HG03103 (cell line): ENCODE data around the gene IL34.
"Not testable (repeated sequence)": the region's sequence is repeated elsewhere in the genome, so short reads cannot be mapped to it uniquely, and the experiment has no call there.

Experiments
- ATAC-seq: cut with Tn5 transposase; IDR thresholded peaks from one replicate; pipeline ENCODE4 v1.9.1; 2021; ENCODE audit warnings: low read depth; ENCODE audit not compliant: unreplicated experiment

Gene IL34

DNA sequence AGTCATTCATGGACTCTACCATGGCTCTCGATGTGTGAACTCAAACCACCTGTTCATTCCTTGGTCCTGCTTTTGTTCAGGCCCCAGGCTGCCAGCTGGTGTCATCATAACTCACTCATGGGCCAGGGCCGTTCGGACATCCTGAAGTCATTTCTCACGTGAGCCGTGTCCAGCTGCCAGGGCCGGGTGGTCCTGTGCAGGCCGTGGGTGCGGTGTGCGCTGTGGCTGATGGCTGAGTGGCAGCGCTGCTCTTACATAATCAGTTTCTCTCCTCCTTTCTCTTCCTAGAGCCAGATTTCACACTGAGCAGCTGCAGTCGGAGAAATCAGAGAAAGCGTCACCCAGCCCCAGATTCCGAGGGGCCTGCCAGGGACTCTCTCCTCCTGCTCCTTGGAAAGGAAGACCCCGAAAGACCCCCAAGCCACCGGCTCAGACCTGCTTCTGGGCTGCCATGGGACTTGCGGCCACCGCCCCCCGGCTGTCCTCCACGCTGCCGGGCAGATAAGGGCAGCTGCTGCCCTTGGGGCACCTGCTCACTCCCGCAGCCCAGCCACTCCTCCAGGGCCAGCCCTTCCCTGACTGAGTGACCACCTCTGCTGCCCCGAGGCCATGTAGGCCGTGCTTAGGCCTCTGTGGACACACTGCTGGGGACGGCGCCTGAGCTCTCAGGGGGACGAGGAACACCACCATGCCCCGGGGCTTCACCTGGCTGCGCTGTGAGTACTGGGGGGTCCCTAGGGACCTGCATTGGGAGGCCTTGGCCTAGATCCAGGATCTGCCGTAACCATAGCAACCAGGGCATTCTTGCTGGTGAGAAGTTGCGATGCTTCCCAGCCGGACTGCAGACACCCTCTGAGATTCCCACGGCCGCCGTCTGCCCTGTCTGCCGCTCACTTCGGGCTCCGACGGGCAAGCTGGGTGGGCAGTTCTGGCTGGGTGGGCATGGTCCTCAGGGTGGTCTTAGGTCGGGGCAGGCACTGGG is at the start of gene IL34:
IL34 (plus strand) TSS at position 300 of the 982 bp plus-strand sequence; CDS start at position 689, 389 bp downstream.
- no peak for ATAC-seq

DNA sequence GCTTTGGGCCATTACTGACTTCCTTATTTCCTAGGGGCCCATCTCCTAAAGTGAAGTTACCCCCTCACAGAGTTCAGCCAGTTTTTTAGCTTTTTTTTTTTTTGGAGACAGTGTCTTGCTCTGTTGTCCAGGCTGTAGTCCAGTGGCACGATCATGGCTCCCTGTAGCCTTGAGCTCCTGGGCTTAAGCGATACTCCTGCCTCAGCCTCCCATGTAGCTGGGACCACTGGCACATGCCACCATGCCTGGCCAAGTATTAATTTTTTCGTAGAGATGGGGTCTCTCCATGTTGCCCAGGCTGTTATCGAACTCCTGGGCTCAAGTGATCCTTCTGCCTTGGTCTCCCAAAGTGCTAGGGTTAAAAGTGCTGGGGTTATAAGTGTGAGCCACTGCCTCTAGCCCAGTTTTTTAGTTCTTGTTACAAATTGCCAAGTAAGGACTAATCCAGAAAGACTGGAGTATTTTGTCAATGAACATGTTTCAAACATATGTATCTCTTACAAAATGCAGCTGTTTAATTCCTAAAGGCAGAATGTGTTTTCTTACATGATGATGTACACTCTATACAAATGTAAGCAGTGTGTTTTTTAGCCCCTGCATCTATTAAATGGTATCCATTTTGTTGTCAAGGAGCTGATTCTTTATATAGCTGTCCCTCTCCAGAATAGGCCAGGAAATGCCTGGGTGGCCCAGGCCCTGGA is 49.1 kb upstream of the IL34 start:
- no peak for ATAC-seq

DNA sequence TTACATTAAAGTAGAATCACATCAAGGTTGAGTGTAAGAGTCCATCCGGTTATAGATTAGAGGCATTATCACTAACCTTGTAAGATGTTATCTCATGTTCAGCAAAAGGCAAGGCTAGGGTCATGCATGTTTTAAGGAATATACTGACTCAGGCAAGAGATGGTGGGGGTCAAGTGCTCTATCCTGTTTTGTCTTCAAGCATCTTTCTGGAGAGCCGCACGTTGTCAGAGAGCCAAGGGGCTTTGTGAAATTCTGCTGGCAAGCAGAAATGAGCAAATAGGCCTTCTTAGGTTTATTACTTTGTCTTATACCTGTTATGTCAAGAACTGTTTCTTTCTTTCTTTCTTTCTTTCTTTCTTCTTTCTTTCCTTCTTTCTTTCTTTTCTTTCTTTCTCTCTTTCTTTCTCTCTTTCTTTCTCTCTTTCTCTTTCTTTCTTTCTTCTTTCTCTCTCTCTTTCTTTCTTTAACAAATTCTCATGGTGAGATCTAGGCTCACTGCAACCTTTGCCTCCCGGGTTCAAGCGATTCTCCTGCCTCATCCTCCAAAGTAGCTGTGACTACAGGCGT is 47.3 kb upstream of the IL34 start:
- no peak for ATAC-seq

DNA sequence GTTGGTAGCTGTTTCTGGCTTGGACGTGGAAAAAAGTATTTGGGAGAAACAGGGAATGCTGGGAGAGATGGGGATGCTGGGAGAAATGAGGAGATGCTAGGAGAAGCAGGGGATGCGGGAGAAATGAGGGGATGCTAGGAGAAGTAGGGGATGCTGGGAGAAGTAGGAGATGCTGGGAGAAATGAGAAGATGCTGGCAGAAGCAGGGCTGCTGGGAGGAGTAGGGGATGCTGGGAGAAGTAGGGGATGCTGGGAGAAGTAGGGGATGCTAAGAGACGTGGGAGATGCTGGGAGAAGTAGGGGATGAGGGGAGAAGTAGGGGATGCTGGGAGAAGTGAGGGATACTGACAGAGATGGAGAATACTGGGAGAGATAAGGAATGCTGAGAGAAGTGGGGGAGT is 45.6 kb upstream of the IL34 start:
- no peak for ATAC-seq

DNA sequence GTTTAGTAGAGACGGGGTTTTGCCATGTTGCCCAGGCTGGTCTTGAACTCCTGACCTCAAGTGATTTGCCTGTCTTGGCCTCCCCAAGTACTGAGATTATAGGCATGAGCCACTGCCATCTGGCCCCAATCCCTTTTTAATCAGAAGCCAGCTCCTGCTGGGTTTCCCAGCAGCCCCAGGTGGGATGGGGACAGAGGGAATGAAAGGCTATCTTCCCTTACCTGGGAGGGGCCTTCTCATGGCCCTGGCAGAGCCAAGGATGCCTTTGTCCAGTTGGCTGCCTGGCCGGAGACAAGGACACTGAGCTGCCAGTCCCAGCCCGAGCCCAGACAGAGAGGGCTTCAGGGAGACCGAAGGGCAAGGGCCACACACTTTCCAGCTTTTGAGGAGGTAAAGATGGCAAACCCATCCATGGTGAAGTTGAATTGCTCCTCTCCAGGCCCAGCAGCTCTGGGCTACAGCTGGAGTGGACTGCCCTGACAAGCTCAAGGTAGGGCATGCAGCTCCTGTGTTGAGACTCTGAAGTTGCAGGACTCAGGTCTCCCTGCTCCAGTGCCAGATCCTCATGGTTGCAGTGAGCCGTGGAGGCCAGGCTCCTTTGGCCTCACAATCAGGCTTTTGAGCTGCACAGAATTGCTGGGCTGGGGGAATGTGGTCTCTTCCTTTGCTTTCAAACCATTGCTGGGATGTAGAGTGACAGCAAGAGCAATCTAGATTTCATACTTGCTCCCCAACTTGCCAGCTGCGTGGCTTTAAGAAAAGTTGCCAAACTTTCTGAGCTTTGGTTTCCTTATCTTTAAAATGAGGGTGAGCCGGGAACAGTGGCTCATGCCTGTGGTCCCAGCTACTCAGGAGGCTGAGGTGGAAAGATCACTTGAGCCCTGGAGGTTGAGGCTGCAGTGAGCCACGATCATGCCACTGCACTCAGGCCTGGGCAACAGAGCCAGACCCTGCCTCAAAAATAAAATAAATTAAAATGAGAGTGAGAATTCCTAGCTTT is 44.5 kb upstream of the IL34 start:
- no peak for ATAC-seq

DNA sequence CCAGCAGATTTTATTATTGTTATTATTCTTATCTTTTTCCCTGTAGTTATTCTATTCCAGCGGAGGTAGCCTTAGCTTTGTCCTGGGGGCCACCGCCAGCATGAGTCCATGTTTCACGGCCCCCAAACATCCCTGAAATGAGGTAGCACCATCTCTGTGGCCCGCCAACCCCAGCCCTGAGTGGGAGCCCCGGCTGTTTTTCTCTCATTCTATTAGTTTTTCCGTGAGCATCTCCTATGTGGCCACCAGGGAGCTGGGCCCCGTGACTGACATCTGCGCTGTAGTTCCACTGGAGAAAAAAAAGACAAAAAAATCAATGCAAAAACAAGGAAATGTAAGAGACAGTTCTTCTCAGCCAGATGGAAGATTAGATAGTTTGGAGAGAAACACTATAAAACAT is 43.5 kb upstream of the IL34 start:
- no peak for ATAC-seq

DNA sequence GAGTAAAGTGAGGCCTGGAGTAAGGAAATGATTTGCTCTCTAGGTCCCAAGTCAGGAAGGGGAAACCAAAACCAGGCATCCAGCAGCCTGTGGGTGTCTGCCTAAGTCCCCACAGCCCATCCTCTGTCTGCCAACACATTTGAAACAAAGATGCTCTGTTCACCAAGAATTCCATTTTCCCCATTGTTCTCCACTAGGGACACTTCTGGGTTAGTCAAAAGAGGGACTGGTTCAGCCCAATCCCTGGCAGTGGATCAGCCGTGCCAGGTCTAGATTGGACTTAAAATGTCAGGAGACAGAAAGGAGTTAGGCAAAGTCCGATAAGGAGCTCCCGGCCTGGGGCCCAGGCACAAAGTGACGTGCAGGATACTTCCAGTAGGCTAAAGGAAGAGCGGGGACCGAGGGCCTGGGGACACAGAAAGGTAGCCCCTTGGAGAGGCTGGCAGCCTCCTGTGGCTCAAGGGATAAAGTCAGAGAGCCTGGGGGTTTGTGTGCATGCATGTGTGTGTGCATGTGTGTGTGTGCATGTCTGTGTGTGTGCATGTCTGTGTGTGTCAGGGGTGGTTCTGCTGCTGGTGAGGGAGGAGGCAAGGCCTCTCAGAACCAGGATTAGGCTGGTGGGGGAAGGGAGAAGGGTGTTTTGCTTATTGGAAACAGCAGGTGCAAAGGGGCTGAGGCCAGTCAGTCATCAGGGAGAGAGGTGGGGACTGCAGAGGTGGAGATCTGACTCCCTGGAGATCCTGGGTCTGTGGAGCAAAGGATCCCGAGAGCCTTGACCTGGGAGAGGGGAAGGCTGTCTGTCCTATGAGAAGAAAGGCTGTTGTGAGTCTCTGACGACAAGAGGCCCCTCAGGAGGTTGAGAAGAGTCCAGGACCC is 41.7 kb upstream of the IL34 start:
- no peak for ATAC-seq

DNA sequence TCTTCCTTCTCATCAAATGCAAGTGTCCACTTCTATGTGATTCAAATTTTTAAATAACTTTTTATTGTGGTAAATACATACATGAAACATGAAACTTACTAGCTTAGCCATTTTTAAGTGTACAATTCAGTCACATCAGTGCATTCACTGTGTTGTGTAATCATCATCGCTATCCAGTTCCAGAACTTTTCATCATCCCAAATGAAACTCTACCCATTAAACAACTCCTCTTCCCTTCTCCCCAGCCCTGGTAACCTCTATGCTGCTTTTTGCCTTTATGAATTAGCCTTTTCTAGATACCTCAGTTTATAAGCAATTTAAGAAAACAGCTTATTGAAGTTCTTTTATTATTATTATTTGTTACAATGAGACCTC is 41.1 kb upstream of the IL34 start:
- no peak for ATAC-seq

DNA sequence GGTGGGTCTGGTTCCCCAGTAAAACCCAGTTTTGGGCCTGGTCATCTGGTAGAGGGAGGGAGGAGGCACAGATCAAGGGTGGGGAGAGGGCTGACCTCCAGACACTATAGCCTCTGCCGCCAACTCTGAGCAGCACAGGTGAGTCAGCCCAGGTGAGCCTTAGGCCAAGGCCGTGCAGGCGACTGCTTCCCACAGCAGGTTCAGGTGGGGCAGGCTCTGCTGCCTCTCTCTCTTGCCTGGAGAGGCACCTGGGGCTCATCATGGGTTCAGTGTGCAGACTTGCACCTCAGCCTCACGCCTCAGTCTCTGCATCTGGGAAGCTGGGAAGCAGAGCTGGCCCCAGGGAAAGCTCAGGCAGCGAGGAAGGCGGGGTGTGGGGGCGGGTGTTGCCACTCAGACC is 37.8 kb upstream of the IL34 start:
- ATAC-seq: no peak

DNA sequence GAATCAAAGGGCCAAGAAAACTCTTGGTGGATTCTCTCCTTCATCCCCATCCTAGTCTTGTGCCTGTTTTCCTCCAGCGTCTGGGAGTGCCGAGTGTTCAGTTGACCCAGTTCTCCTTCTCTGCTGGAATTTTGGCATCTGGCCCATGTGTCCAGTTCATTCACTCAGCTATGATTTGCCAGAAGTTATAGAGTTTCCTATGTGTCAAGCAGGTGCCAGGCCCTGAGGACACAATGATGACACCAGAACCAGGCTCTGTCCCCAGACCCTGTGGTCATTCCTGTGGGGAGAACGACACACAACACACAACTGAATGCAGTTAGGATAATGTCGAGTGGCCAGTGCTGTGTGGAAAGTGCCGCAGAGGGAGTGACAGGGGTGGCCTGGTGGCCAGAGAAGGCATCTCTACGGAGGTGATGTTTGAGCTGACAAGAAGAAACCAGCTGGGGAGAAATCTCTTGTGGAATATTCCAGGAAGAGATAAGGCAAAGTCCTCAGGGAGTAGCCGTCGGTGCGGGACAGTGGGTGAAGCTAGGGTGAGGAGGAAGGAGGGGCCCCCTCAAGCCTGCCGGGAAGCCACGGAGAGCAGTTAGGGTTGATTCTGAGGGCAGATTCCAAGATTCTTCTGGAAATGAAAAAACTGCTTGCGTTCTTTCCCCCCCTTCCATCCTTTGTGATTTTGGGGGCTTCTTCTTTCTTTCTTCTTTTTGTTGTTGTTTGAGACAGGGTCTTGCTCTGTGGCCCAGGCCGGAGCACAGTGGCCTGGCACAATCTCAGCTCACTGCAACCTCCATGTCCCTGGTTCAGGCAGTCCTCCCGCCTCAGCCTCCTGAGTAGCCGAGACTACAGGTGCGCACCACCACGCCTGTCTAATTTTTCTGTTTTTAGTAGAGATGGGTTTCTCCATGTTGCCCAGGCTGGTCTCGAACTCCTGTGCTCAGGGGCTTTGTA is 35.8 kb upstream of the IL34 start:
- no peak for ATAC-seq

DNA sequence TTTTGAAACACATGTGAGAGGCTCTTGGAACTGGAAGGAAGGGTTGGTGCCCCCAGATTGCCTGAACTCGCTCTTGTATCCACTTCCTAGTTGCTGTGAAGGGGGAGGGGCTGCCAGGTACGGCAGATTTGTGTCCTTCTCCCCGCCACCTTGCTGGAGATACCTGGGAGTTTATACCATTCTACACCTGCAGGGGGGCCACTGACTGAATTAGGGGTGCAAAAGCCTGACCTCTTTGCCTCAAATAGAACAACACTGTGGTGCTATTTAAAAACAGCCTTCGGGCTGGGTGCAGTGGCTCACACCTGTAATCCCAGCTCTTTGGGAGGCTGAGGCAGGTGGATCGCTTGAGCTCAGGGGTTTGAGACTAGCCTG is 35.1 kb upstream of the IL34 start:
- no peak for ATAC-seq

DNA sequence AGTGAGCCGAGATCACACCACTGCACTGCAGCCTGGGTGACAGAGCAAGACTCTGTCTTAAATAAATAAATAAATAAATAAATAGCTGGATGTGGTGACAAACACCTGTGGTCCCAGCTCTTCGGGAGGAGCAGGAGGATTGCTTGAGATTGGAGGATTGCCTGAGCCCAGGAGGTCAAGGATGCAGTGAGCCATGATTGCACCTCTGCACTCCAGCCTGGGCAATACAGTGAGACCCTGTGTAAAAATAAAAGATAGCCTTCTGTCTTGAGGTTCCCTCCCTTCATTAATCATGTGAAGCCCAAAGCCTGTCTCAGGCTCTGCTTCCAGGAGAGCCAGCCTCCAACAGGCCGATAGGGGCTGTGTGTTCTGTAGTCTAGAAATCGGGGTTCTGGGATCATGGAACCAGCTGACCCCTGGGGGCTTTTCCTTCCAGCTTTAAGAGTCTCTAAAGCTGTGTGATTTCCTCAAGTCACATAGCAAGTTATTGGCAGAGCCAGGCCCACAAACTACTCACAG is 34.5 kb upstream of the IL34 start:
- no peak for ATAC-seq

DNA sequence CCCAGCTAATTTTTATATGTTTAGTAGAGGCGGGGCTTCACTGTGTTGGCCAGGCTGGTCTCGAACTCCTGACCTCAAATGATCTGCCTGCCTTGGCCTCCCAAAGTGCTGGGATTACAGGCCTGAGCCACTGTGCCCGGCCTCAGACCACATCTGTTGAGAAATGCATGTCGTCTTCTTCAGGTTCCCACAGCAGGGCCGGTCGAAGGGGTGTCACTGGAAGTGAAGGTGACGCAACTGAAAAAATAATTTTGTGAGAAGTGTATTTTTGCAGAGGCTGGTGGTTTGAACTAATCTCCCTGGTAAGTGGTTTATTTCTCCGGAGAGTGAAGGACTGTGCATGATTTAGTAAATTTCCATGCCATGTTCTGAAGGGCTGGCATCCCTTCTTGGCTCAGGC is 33.4 kb upstream of the IL34 start:
- no peak for ATAC-seq

DNA sequence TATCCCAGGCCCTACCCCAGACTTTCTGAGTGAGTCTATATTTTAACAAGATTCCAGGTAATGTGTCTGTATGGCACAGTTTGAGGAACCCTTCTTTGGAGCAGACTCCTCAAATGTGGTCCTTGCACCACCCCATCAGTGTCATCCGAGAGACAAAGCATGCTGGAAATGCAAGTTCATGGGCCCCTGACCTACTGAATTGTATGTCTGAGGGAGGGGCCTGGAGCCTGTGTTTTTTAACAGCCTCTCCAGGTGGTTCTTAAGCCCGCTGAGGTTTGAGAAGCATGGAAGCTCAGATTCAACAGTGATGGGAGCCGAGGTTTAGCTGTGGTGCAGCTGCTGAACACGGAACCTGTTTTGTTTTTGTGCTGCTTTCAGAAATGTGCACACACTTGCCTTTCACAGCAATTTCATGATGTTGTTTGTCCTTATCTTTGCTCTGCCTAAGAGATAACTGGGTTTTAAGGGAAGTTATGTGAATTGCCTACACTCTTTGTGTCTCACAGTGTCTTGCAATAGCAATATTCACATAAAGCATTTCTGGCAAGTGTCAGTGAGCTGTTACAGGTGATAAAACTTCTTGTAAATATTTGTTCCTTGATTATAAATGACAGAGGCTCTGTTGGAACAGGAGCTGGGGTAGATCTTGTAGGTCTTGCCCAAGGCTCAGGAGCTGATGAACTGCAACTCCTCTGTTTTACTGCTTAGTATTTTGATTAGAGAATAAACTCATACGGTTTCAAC is 32.0 kb upstream of the IL34 start:
- no peak for ATAC-seq

DNA sequence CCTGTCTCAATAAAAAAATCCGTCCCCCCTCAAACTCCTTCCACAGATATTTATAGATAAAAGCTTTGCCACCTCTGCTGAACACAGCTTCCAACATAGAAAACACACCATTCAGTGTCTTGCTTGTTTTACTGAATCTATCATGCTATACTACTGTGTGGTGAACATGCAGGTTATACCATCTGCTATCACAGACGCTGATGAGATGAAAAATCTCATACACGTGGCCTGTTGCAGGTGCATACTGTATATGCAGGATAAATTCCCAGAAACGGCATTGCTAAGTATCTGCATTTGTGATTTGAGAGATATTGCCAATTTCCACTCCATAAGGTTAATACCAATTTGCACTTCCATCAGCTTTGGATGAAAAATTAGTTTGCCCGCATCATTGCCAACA is 30.4 kb upstream of the IL34 start:
- ATAC-seq: no peak

DNA sequence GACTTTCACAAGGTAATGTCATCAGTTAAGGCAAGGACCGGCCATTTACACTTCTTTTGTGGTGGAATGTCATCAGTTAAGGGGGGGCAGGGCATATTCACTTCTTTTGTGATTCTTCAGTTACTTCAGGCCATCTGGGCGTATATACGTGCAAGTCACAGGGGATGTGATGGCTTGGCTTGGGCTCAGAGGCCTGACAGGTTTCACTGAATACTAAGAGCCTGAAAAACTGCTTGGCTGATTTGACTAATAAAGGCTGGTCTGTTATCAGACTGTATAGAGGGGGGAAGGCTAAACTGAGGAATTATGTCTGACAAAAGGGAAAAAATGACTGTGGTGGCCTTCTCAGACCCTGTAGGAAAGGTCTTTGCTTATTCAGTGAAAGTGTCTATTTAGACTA is 24.5 kb upstream of the IL34 start:
- ATAC-seq: not testable (repeated sequence)

DNA sequence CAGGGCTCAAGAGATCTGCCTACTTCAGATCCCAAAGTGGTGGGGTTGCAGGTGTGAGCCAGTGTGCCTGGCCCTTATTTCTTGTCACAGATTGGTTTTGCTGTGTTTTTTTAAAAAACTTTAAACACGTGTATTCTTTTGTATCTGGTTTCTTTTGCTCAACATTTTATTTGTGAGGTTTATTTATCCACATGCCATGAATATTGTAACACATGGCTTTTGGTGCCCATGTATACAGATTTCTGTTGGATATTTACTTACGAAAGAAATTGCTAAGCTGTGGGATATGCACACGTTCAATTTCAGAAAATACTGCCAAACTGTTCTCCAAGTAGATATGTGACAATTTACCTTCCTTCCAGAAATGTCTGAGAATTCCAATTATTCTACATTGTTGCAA is 18.7 kb upstream of the IL34 start:
- ATAC-seq: no peak
